Activated CD8-positive, alpha-beta memory T cell treated with anti-CD3 and anti-CD28 coated beads, Interleukin-2, amount 50 U/mL, for 4 hours (primary cell): ENCODE results near the gene SORCS2.
"Not testable (repeated sequence)": the region's sequence is repeated elsewhere in the genome, so short reads cannot be mapped to it uniquely, and the experiment has no call there.

Experiments used
- DNase-seq: peaks from one replicate; pipeline ENCODE4 v3.0.0-alpha.2; 2020

The SORCS2 gene

DNA sequence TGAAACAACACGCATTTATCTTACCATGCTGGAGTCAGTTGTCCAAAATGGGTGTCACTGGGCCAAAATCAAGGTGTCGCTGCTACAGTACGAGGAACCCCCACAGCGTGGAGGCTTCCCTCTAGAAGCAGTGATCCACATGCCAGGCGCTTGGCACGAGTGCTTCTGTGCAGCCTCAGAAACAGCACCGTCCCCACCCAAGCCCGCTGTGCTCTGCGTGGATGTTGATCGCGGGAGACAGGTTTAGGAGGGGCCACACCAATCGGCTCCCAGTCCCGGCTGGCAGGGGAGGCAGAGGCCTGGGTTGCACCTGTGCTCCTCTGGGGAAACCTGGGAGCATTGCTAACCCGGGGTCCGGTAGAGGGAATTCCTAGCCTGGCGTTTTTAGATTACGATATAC, 407.9 kb downstream of the SORCS2 start:
- DNase-seq = no peak

DNA sequence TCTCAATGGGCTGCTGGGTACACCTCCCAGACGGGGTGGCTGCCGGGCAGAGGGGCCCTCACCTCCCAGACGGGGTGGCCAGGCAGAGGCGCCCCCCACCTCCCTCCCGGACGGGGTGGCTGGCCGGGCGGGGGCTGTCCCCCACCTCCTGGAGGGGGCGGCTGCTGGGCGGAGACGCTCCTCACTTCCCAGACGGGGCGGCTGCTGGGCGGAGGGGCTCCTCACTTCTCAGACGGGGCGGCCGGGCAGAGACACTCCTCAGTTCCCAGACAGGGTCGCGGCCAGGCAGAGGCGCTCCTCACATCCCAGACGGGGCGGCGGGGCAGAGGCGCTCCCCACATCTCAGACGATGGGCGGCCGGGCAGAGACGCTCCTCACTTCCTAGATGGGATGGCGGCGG, 409.8 kb downstream of the SORCS2 start:
- DNase-seq = not testable (repeated sequence)

- DNase-seq = no peak
Observed at GRCh38 chr4:7607156-7607910, 415.0 kb downstream of the SORCS2 start.

DNA sequence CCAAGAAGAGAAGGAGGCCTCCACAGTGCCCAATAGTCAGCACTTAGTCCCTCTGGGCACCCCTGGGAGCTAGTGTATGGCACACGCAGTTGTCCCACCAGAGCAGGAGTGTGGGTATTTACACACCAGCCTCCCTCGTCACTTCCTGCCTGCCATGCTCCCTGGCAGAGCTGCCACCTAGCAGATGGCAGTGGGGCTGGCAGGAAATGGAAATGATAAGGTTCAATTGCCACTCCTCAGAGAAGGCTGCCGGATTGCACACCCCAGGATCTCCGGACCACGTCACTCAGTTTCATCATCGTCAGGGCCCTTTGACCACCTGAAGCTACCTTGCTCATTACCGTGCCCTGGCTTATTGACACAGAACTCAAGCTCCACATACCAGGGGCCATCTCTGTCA, 415.7 kb downstream of the SORCS2 start:
- no peak for DNase-seq

DNA sequence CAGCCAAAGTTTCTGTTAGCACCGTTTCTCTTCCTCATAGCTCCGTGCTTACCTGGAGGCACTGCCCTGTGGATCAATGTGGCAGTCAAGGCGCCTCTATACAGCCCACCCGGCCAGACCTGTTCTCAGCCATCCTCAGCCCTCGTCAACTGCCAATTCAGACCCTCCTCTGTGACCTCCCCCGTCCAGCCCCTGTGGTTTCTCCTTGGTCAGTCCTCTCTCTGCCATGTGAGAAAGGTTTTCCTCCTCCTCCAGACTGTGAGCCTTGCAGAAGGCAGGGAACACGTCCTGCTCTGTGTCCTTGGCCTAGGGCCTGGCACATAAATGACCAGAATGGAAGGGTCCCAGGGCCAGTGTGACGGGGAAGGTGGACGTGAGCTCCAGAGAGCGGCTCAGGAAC, 417.0 kb downstream of the SORCS2 start:
- no peak for DNase-seq

DNA sequence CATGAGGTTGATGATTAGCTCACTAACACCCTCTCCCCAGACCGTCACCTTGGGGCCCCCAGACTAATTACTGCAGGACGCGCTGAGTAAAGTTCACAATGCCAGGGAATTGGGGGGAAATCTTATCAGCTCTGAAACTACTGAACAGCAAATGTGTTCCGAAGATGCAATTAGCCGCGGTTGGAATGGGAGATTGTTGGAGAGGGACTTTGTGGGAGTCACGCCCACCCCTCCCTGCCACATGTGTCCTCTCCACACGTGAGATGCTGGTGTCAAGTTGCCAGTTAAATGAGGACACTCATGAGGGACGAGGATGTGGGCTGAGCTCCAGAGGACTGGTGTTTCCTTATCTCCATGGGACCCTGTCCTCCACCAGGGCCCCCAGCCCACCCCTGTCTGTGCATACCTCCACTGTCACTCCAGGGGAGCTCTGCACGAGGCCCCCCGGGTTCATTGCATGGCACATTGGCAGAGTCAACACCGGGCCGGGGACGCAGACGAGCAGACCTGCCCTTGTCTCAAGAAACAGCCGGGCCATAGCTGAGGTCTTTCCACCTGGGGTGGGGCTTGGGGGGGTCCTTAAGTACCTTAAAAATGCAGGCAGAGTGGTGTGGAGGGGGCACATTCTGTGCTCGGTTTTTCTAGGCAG, 417.8 kb downstream of the SORCS2 start:
- DNase-seq = no peak

GRCh38 chr4:7610841-7611240, 418.5 kb downstream of the SORCS2 start:
- no peak for DNase-seq

DNA sequence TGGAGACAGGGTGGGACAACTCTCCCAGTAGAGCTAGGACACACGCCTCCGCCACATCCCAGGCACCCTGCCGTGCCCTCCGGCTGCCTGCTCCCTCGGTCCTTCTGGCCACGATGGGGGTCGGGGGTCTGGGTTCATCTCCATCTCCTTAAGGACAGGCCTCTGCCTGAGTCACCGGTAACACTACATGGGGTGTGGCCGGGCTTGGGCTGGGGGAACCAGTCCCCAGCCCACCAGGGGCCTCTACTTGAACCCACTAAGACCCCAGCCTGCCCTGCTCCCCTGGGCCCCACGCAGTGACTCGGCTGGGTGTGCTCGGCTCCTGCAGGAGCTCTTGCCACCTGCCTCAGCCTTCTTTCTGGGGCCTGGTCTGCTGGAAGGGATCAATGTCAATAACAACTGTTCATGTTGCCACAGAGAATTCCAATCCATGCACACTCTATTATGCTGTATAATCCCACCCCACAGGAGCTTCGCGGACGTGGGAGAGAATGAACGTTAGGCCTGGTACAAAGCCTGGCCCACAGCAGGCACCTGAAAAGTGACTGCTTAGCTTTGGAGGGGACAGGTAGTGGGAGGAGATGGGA, 420.1 kb downstream of the SORCS2 start:
- no peak for DNase-seq

DNA sequence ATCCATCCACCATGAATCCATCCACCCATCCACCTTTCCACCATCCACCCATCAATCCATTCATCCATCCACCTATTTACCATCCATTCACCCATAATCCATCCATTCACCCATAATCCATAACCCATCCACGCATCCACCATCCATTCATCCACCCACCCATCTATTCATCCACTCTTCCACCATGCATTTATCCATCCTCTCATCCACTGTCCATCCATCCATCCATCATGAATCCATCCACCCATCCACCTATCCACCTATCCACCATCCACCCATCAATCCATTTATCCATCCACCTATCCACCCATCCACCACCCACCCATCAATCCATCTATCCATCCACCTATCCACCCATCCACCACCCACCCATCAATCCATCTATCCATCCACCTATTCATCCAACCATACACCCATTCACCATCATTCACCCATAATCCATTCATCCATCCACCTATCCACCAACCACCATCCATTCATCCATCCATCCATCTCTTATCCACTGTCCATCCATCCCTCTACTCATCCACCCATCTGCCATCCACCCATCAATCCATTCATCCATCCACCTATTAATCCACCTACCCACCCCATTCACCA, 422.1 kb downstream of the SORCS2 start:
- no peak for DNase-seq

DNA sequence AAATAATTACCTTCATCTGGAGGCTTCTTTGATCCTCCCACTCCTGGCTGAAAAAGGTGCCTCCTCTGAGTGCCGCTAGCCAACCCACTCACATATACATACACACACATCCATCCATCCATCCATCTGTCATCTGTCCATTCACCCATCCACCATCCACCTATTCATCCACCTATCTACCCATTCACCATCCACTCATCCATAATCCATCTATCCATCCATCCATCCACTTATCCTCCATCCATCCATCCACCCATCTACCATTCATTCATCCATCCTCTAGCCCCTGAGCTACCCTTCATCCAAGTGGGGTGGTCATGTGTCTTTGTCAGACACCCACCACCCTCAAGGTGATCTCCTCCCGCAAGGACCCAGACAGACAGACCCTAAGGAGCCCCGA, 423.9 kb downstream of the SORCS2 start:
- DNase-seq = no peak

- no peak for DNase-seq
Observed at GRCh38 chr4:7618361-7618760, 426.0 kb downstream of the SORCS2 start.

- DNase-seq = no peak
Observed at GRCh38 chr4:7620086-7620813, 427.9 kb downstream of the SORCS2 start.

GRCh38 chr4:7620814-7621176, 428.5 kb downstream of the SORCS2 start:
- no peak for DNase-seq

GRCh38 chr4:7621252-7622035, 429.1 kb downstream of the SORCS2 start:
- DNase-seq = no peak

DNA sequence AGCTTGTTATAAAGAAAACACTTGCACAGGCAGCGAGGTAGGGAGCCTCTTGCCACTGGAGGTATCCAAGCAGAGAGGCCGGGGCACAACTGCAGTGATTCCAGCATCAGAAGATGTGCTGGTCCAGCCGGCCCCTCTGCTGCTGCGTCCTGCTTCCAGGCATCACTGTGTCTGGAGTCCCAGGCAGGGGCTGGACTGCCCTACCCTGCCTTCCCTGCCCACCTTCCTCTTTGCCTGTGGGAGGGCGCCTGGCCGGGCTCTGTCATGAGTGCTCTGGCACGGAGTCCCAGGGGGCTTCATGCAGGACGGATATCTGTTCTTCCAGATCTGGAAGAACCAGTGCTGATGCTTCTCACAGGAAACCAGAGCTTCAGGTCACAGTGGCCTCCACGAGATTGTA, 430.0 kb downstream of the SORCS2 start:
- no peak for DNase-seq

- DNase-seq = no peak
Observed at GRCh38 chr4:7623468-7623867, 431.1 kb downstream of the SORCS2 start.

- DNase-seq = no peak
Observed at GRCh38 chr4:7624396-7624980, 432.1 kb downstream of the SORCS2 start.

- no peak for DNase-seq
Observed at GRCh38 chr4:7625071-7625470, 432.7 kb downstream of the SORCS2 start.

DNA sequence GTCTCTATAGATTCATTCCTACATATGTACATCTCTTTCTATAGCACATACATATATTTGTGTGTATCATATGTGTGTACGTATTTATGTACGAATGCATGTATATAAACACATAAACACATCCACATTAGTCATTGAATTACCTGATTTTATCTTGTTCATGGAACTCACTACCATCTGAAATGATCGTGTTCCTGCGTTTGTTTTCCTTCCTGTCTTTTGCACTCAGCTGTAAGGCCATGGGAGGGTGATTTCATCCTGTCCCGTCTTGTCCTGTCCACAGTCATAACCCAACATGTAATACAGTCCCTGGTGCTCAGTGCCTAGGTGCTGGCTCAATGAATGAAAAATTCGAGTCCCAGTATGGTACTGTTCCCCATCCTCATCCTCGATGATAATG, 434.2 kb downstream of the SORCS2 start:
- DNase-seq = no peak

DNA sequence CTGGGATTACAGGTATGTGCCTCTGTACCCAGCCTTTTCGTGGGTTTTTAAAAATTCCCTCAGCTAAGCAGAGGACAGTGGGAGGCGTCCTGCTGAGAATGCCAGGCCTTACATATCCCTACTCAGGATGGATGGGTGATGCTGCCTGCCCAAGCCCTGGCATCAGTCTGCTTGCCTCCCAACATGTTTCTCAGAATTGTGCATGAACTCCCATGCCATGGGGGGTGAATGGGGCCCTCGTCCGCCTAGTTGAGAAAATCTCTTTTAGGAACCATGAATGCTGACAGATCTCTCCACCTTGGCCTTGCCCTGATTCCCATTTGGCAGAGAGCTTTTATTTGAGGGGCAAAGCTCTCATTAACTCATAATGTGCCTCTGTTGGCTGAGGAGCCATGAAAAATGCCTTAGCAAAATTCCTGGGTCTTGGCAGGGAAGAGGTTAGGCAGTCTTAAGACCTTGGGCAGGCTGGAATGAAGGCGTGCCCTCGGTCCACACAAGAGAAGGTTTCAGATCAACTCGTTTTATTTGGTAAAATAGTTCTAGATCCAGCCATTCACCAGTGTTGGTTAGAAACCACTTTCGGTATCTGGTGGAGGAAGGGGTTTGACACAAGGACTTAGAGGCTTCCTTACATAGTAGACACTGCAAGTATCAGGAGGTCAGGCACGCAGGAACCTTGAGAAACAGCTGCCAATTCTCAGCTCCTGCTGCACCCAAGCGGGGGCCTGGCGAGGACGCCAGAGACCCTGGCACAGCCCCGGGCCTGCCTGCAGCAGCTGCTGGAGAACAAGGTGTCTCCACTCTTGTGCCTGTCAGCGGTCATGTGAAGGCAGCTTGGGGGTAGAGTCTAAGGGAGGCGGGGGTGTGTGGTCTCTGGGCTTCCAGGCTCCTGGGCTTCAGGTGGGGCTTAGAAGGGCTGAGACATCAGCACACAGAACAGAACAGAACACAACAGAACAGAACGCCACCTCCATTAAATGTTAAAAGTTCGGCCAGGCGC, 435.2 kb downstream of the SORCS2 start:
- no peak for DNase-seq

- no peak for DNase-seq
Observed at GRCh38 chr4:7628432-7628831, 436.1 kb downstream of the SORCS2 start.
